ENCODE results near the gene MID1.

- no peak for TF ChIP-seq CTCF (IDR thresholded peaks at IDR 0.05)
- no peak for TF ChIP-seq POLR2A (IDR thresholded peaks at IDR 0.05)
- TF ChIP-seq EP300 (IDR thresholded peaks at IDR 0.05), result peak in 1 of 2 donors; percentile 16
Observed at GRCh38 chrX:10611441-10612090, 8.8 kb downstream of the MID1 start.

All from tibial nerve (tissue), 4 donors.